Uterus (tissue), 2 donors: ENCODE data around the gene CD93.

Experiments used
- POLR2A ChIP-seq, 2 donors: fragments of 450-650 bp; IDR thresholded peaks; one replicate each; pipeline ENCODE4 v1.6.1; 2016; ENCODE audit warnings: antibody characterized with exemption in 2 of 2, mild to moderate bottlenecking in 1 of 2, moderate library complexity in 1 of 2
- TF ChIP-seq, protein P1 (sequence below), 4 experiments: fragments of 200-600 bp in 2 of 4; fragments of 450-650 bp in 2 of 4; sonication (generic) in 2 of 4; IDR thresholded peaks; one replicate each; pipeline ENCODE4 v1.5.1; 2016 to 2019; ENCODE audit warnings: antibody characterized with exemption in 4 of 4, mild to moderate bottlenecking in 2 of 4, moderate library complexity in 1 of 4

DNA sequence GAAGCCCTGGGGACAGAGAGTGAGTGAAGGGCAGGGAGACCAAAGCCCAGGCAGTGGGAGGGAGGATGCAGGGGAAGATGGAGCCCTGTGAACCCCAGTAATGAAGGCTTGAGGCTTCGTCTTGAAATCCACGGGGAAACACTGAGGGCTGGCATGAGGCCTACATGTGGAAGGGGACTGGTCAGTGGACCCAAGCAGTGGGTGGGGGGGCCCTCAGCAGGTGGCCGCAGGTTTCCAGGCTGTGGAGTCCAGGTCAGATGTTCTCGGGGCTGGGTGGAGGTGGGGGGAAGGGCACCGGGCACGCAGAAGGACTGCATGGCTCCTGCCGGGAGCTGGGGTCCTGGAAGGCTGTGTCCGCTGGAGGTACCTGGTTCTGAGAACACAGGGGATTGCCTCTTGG is 2.7 kb upstream of the CD93 start:
- TF ChIP-seq, protein P1, sequence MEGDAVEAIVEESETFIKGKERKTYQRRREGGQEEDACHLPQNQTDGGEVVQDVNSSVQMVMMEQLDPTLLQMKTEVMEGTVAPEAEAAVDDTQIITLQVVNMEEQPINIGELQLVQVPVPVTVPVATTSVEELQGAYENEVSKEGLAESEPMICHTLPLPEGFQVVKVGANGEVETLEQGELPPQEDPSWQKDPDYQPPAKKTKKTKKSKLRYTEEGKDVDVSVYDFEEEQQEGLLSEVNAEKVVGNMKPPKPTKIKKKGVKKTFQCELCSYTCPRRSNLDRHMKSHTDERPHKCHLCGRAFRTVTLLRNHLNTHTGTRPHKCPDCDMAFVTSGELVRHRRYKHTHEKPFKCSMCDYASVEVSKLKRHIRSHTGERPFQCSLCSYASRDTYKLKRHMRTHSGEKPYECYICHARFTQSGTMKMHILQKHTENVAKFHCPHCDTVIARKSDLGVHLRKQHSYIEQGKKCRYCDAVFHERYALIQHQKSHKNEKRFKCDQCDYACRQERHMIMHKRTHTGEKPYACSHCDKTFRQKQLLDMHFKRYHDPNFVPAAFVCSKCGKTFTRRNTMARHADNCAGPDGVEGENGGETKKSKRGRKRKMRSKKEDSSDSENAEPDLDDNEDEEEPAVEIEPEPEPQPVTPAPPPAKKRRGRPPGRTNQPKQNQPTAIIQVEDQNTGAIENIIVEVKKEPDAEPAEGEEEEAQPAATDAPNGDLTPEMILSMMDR (IDR thresholded peaks at IDR 0.05) = no peak
- no peak for TF ChIP-seq POLR2A (IDR thresholded peaks at IDR 0.05)
